BJ (cell line): Measurements from ENCODE around the gene DCHS2. TPM values are rescaled to one million over a fixed set of nuclear protein-coding genes. Genes with fewer than 3 reads are reported as not detected.

Source experiments
- CTCF ChIA-PET: fragments of 350-600 bp; formaldehyde crosslinking; extraction: SDS; loops from one replicate; lab custom pipeline; 2021; ENCODE audit warnings: antibody characterized with exemption, inconsistent platforms; lab: Yijun Ruan, JAX
- POLR2A ChIA-PET: fragments of 300-600 bp; sonication (Branson Sonifier 250); formaldehyde crosslinking; extraction: SDS; loops from one replicate; lab custom pipeline; 2021; ENCODE audit warnings: antibody characterized with exemption; lab: Charles Lee
- DNase-seq: peaks from one replicate; pipeline ENCODE4 v3.0.0-alpha.2; 2011; ENCODE audit warnings: low read depth
- H3K27me3 ChIP-seq: 2 replicates; pipeline ENCODE4 v1.6.0; 2011; ENCODE audit warnings: low read length; ENCODE audit not compliant: control insufficient read depth, insufficient read depth
- H3K36me3 ChIP-seq: 2 replicates; pipeline ENCODE4 v1.5.1; 2011; ENCODE audit warnings: low read length; ENCODE audit not compliant: control insufficient read depth, insufficient read depth
- H3K4me3 ChIP-seq: 2 replicates; pipeline ENCODE4 v1.5.1; 2011; ENCODE audit warnings: low read depth, mild to moderate bottlenecking, control low read depth, low read length
- CTCF ChIP-seq: IDR thresholded peaks from 2 replicates; pipeline ENCODE4 v1.5.1; 2011; ENCODE audit warnings: low read depth, mild to moderate bottlenecking, control low read depth, inconsistent platforms, low read length, moderate library complexity; ENCODE audit not compliant: insufficient read depth
- polyA plus RNA-seq: library from polyadenylated mRNA; depleted of rRNA; stranded (reverse); fragments of >200 nt; gene quantifications from 2 replicates; pipeline ENCODE4 v1.2.3, GENCODE V29; 2011; rRNA removed

The DCHS2 gene
- polyA plus RNA-seq, 1 experiment, result not detected

- Histone ChIP-seq H3K4me3 (no peak overlapping the region), H3K27me3 (no peaks in the 10 kb centered on the region), H3K36me3 (no peaks in the 10 kb centered on the region)
- TF ChIP-seq CTCF, result no peak
- no peak for DNase-seq
- ChIA-PET POLR2A (no interaction called here), CTCF (no interaction called here)
These were observed 307.4 kb downstream of the DCHS2 start for GRCh38 chr4:154184238-154184637.

- ChIA-PET POLR2A (no interaction called here), CTCF (no interaction called here)
- H3K36me3 ChIP-seq, result no peaks in the 10 kb centered on the region
- no peak for TF ChIP-seq CTCF
- H3K4me3 ChIP-seq, result no peak overlapping the region
- no peaks in the 10 kb centered on the region for H3K27me3 ChIP-seq
- DNase-seq, result no peak
These were observed 308.3 kb downstream of the DCHS2 start for GRCh38 chr4:154183264-154183663.

Other genes with a start within 250 kb of the DCHS2 start
- gene PLRG1, start 58.6 kb upstream of the DCHS2 start, polyA plus RNA-seq, result 98.6 and 137 TPM in 2 replicates
- gene FGB, start 71.2 kb upstream of the DCHS2 start, polyA plus RNA-seq, result not detected in 2 replicates
- gene FGA, start 98.9 kb upstream of the DCHS2 start, polyA plus RNA-seq, result not detected in 2 replicates
- gene FGG, start 120.9 kb upstream of the DCHS2 start, polyA plus RNA-seq, result not detected in 2 replicates